Adrenal gland (tissue), 12 donors: ENCODE results near the gene VIPR2. TPM values are rescaled to one million over a fixed set of nuclear protein-coding genes. Genes with fewer than 3 reads are reported as not detected.

Experiments used
- DNase-seq, 7 donors: peaks; one replicate each; pipeline ENCODE4 v3.0.0-alpha.2; 2019 to 2020
- H3K27ac ChIP-seq, 5 donors: fragments of 200-600 bp; sonication (generic) in 4 of 5; 1 replicate in 3 of 5; 2 replicates in 2 of 5; pipeline versions ENCODE4 v1.5.1 to v1.8.0; 2016 to 2020; ENCODE audit warnings: mild to moderate bottlenecking in 1 of 5
- H3K27me3 ChIP-seq: fragments of 200-600 bp; 2 replicates; pipeline ENCODE4 v1.8.0; 2021
- H3K36me3 ChIP-seq, 2 donors: fragments of 200-600 bp; replicated peaks in 1 of 2; 1 replicate in 1 of 2; 2 replicates in 1 of 2; pipeline versions ENCODE4 v1.5.1 to v1.8.0; 2018 to 2022
- H3K4me1 ChIP-seq, 2 donors: fragments of 200-600 bp; replicated peaks in 1 of 2; 1 replicate in 1 of 2; 2 replicates in 1 of 2; pipeline versions ENCODE4 v1.5.1 to v1.8.0; 2018 to 2021
- H3K4me3 ChIP-seq, 4 donors: fragments of 200-600 bp; sonication (generic) in 3 of 4; one replicate each; pipeline ENCODE4 v1.5.1; 2016 to 2018
- H3K9me3 ChIP-seq, 3 donors: fragments of 200-600 bp; sonication (generic) in 1 of 3; replicated peaks in 1 of 3; 1 replicate in 2 of 3; 2 replicates in 1 of 3; pipeline versions ENCODE4 v1.5.1 to v1.8.0; 2016 to 2021
- POLR2A ChIP-seq, 2 donors: fragments of 450-650 bp; IDR thresholded peaks; one replicate each; pipeline ENCODE4 v1.6.1; 2017; ENCODE audit warnings: antibody characterized with exemption in 2 of 2, mild to moderate bottlenecking in 2 of 2, moderate library complexity in 1 of 2
- WGBS, 4 donors: extraction: QIAGEN DNeasy Blood & Tissue Kit in 2 of 4; methylation state at CpG; one replicate each; pipeline versions ENCODE4 v1.1.5 to v1.1.7; 2013 to 2017; 5-methylcytosine and 5-hydroxymethylcytosine counted together
- intact Hi-C, 2 donors: fragments of 100-400 bp; cut with DNase I; formaldehyde crosslinking; loops; one replicate each; pipeline versions ENCODE4 v1.14.1 to v1.15.0; 2022 to 2023
- polyA plus RNA-seq, 3 donors: library from polyadenylated mRNA; stranded (reverse); fragments of 200-250 nt in 2 of 3; fragments of 350-450 nt in 1 of 3; fragmentation: Illumina TruSeq in 1 of 3; extraction: RNeasy Lipid Tissue Mini Kit (QIAGEN cat#74804) in 1 of 3; gene quantifications; one replicate each; pipeline ENCODE4 v1.2.3, GENCODE V29; 2013 to 2014
- total RNA-seq, 9 donors: library from RNA; depleted of rRNA in 4 of 9; stranded (reverse); fragments of >200 nt in 4 of 9; fragments of 120-200 nt in 1 of 9; fragmentation: NEBNext Ultra II Directional in 1 of 9; extraction: Animal tissue kit (Norgen Biotek cat#: 25700) in 1 of 9; gene quantifications; one replicate each; pipeline versions ENCODE4 v1.1.0 to v1.2.4, GENCODE V29; 2013 to 2023
- TF ChIP-seq, protein P1 (sequence below), 6 experiments: fragments of 450-650 bp in 4 of 6; fragments of 200-600 bp in 2 of 6; sonication (generic) in 1 of 6; IDR thresholded peaks; 1 replicate in 5 of 6; 2 replicates in 1 of 6; pipeline versions ENCODE4 v1.5.1 to v1.8.0; 2016 to 2021; ENCODE audit warnings: antibody characterized with exemption in 6 of 6, mild to moderate bottlenecking in 2 of 6, moderate library complexity in 1 of 6
- donor health status: healthy with polysubstance abuse.
- donor health status: Bipolar disorder and iron deficiency.
- donor health status: DM: yes; HTN: yes; CAD: no.
- donor health status: DM: no; HTN: no; CAD: no.
- donor health status: DM: no; HTN: no; CAD: no.
- donor health status: DM: yes; HTN: yes; CAD: no.

Gene VIPR2
- total and polyA plus RNA-seq, 12 donors, result 0.06 to 3.8 (median 0.80) TPM

DNA sequence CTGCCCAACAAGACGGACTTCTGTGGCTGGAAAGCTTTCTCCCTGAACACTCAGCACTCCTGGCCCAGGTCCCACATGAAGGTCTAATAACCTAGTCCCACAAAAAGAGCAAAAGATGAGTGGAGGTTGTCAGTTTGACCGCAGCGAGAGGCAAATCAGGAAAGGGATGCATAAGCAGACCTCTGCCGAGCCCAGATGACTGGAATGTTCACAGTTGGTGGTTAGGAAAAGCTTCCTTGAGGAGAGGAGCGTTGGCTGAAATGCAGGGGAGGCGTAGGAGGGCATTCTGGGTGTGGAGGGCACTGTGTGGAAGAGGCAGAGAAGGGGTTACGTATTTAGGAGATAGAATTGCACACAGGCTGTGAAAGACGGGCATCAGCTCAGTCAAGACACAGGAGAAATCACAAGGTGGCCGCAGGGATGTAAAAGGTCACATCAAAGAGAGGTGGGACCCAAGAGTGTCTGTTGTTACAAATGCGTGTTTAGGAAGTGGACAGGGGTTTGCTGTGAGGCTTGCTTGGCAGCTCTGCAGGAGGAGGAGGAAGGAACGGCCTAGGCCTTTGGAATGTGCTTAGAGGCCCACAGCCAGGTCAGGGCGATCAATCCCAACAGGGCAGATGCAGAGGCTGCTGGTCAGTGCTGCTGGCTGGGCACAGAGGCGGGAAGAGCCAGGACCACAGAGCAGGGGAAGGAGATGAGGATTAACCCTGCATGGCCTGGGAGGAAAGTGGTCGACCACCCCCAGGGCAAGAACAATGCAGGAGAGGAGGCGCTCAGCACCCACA is 133.5 kb downstream of the VIPR2 start:
- 83 to 86% (median 83%) methylated on average over 14 to 15 of the region's 15 CpGs for WGBS, 4 donors
- peak overlapping the region in 1 of 5 donors; percentile 29 for H3K27ac ChIP-seq
- no peaks in the 10 kb centered on the region for H3K36me3 ChIP-seq
- TF ChIP-seq POLR2A (IDR thresholded peaks at IDR 0.05), result no peak
- TF ChIP-seq, protein P1, sequence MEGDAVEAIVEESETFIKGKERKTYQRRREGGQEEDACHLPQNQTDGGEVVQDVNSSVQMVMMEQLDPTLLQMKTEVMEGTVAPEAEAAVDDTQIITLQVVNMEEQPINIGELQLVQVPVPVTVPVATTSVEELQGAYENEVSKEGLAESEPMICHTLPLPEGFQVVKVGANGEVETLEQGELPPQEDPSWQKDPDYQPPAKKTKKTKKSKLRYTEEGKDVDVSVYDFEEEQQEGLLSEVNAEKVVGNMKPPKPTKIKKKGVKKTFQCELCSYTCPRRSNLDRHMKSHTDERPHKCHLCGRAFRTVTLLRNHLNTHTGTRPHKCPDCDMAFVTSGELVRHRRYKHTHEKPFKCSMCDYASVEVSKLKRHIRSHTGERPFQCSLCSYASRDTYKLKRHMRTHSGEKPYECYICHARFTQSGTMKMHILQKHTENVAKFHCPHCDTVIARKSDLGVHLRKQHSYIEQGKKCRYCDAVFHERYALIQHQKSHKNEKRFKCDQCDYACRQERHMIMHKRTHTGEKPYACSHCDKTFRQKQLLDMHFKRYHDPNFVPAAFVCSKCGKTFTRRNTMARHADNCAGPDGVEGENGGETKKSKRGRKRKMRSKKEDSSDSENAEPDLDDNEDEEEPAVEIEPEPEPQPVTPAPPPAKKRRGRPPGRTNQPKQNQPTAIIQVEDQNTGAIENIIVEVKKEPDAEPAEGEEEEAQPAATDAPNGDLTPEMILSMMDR (IDR thresholded peaks at IDR 0.05), result no peak
- no peaks in the 10 kb centered on the region for H3K9me3 ChIP-seq
- DNase-seq, result no peak
- H3K4me1 ChIP-seq, result peaks cover 0 to 13% of the 10 kb centered on the region in 2 donors
- H3K4me3 ChIP-seq, result no peak overlapping the region
- intact Hi-C loops, result no loop called here
- H3K27me3 ChIP-seq, result no peaks in the 10 kb centered on the region

DNA sequence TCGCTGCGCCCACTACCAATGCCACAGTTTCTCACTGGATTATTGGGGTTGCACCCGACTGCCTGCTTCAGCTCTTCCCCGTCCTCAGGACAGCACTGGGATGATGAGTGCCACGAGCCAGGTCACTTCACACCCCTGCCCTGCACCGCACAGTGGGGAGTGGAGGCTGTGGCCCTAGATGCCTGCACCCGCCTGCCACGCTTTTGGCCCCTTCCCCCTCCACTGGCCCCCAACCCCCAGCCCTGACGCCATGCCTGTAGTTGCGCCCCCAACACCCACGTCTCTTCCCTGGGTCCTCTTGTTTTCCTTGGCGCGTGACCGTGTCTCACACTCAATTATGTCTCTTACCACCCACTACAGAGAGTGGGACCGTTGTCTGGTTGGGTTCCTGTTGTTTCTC is 134.3 kb downstream of the VIPR2 start:
- H3K9me3 ChIP-seq, result no peaks in the 10 kb centered on the region
- H3K4me3 ChIP-seq, result no peak overlapping the region
- no peak overlapping the region for H3K27ac ChIP-seq
- intact Hi-C loops, result no loop called here
- no peaks in the 10 kb centered on the region for H3K27me3 ChIP-seq
- no peak for DNase-seq
- no peaks in the 10 kb centered on the region for H3K36me3 ChIP-seq
- TF ChIP-seq, protein P1 (IDR thresholded peaks at IDR 0.05), result no peak
- TF ChIP-seq POLR2A (IDR thresholded peaks at IDR 0.05), result no peak
- WGBS, 4 donors, result 90 to 94% (median 92%) methylated on average over 15 of the region's 15 CpGs
- peaks cover 0 to 6% of the 10 kb centered on the region in 2 donors for H3K4me1 ChIP-seq

DNA sequence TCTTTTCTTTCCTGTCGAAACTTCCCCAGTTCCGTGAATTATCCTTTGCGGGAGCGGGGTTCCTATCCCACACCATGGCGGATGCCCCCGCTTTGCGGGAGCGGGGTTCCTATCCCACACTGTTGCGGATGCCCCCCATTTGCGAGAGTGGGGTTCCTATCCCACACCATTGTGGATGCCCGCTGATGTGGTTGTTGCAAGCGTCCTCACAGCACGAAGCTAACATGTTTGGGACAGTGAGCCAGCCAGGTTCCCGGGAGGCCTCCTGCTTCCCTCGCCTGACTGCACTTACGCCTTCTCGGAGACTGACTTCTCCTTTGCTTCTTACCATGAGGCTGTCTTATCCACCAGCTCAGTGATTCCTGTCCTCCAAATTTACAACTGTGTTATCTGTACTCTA is 134.7 kb downstream of the VIPR2 start:
- H3K27me3 ChIP-seq, result no peaks in the 10 kb centered on the region
- peaks cover 0 to 1% of the 10 kb centered on the region in 2 donors for H3K4me1 ChIP-seq
- H3K9me3 ChIP-seq, result no peaks in the 10 kb centered on the region
- TF ChIP-seq POLR2A (IDR thresholded peaks at IDR 0.05), result no peak
- TF ChIP-seq, protein P1 (IDR thresholded peaks at IDR 0.05), result no peak
- H3K27ac ChIP-seq, result no peak overlapping the region
- no peak for DNase-seq
- no peak overlapping the region for H3K4me3 ChIP-seq
- H3K36me3 ChIP-seq, result no peaks in the 10 kb centered on the region
- WGBS, 4 donors, result 89 to 94% (median 92%) methylated on average over 17 of the region's 17 CpGs
- intact Hi-C loops, result no loop called here

DNA sequence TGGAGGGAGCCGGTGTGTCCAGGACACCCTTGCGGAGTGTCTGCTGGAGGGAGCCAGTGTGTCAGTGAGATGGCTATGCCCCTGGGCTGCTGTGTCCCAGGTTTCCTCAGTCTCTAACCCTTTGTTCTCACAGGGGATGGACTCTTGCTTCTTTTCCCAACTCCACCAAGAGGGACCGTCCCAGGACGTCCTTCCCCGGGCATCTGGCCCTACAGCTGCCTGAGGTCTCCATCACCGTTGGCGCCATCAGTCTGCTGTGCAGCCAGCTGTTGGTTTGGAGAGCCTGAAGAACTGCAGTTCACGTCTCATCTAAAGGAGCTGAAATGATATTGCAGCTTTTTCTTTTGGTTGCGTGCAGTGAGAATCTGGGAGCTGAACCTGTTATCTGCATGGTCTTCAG is 136.2 kb downstream of the VIPR2 start:
- 80 to 91% (median 86%) methylated on average over 2 to 9 of the region's 9 CpGs for WGBS, 4 donors
- Histone ChIP-seq H3K4me3 (no peak overlapping the region), H3K4me1 (no peaks in the 10 kb centered on the region), H3K9me3 (no peaks in the 10 kb centered on the region), H3K36me3 (no peaks in the 10 kb centered on the region), H3K27ac (no peak overlapping the region), H3K27me3 (no peaks in the 10 kb centered on the region)
- TF ChIP-seq, protein P1 (IDR thresholded peaks at IDR 0.05), result no peak
- TF ChIP-seq POLR2A (IDR thresholded peaks at IDR 0.05), result no peak
- DNase-seq, result no peak
- intact Hi-C loops, result no loop called here
